Left ventricle myocardium inferior (tissue), 1 donor: ENCODE data around the gene PANK4. TPM values are rescaled to one million over a fixed set of nuclear protein-coding genes. Genes with fewer than 3 reads are reported as not detected.

Source experiments
- DNase-seq: peaks from one replicate; pipeline ENCODE4 v3.0.0-alpha.2; 2020
- H3K27ac ChIP-seq: fragments of 200-600 bp; replicated peaks from 2 replicates; pipeline ENCODE4 v1.8.0; 2021
- H3K27me3 ChIP-seq: fragments of 200-600 bp; 2 replicates; pipeline ENCODE4 v1.8.0; 2021; ENCODE audit warnings: low read depth
- H3K36me3 ChIP-seq: fragments of 200-600 bp; 2 replicates; pipeline ENCODE4 v1.8.0; 2021
- H3K4me1 ChIP-seq: fragments of 200-600 bp; 2 replicates; pipeline ENCODE4 v1.8.0; 2021
- H3K4me3 ChIP-seq: fragments of 200-600 bp; 2 replicates; pipeline ENCODE4 v1.8.0; 2021; ENCODE audit warnings: mild to moderate bottlenecking, moderate library complexity
- H3K9me3 ChIP-seq: fragments of 200-600 bp; replicated peaks from 2 replicates; pipeline ENCODE4 v1.8.0; 2021
- intact Hi-C: fragments of 100-400 bp; cut with micrococcal nuclease; formaldehyde crosslinking; loops from one replicate; pipeline ENCODE4 v1.11.0; 2022
- total RNA-seq: library from RNA; stranded (reverse); fragmentation: NEBNext Ultra II Directional; extraction: Animal tissue kit (Norgen Biotek cat#: 25700); gene quantifications from one replicate; pipeline ENCODE4 v1.2.1, GENCODE V29; 2021
- TF ChIP-seq, protein P1 (sequence below): fragments of 200-600 bp; IDR thresholded peaks from 2 replicates; pipeline ENCODE4 v1.8.0; 2021; ENCODE audit warnings: antibody characterized with exemption, mild to moderate bottlenecking, borderline replicate concordance
- donor health status: DM: no; HTN: yes; CAD: no; lungs with severe emphysema.

The PANK4 gene
- total RNA-seq, 1 donor from 2014 or later: 42.8 TPM

DNA sequence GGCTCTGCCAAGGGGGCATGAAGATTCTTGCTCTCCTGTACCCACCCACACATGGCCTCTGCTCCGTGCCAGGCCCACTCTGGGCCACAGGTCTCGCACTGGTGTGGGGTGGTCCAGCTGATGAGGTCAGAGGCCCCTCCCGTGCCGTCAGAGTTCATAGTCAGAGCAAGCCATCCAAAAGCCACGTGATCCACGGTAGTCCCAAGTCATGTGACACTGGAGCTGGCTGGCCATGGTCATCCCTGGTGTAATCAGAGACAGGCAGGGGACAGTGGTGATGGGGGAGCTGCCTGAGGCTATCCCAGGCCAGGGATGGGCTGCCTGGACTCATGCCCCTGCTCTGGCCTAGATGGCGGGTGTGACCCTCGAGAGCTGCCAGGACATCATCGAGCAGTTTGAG, 39.8 kb downstream of the PANK4 start:
- Histone ChIP-seq H3K27ac (no peak overlapping the region), H3K27me3 (peaks cover 24% of the 10 kb centered on the region), H3K4me3 (no peak overlapping the region), H3K9me3 (peaks cover 12% of the 10 kb centered on the region), H3K36me3 (no peaks in the 10 kb centered on the region), H3K4me1 (no peaks in the 10 kb centered on the region)
- TF ChIP-seq, protein P1, sequence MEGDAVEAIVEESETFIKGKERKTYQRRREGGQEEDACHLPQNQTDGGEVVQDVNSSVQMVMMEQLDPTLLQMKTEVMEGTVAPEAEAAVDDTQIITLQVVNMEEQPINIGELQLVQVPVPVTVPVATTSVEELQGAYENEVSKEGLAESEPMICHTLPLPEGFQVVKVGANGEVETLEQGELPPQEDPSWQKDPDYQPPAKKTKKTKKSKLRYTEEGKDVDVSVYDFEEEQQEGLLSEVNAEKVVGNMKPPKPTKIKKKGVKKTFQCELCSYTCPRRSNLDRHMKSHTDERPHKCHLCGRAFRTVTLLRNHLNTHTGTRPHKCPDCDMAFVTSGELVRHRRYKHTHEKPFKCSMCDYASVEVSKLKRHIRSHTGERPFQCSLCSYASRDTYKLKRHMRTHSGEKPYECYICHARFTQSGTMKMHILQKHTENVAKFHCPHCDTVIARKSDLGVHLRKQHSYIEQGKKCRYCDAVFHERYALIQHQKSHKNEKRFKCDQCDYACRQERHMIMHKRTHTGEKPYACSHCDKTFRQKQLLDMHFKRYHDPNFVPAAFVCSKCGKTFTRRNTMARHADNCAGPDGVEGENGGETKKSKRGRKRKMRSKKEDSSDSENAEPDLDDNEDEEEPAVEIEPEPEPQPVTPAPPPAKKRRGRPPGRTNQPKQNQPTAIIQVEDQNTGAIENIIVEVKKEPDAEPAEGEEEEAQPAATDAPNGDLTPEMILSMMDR: no peak
- intact Hi-C loops: no loop called here
- no peak for DNase-seq

DNA sequence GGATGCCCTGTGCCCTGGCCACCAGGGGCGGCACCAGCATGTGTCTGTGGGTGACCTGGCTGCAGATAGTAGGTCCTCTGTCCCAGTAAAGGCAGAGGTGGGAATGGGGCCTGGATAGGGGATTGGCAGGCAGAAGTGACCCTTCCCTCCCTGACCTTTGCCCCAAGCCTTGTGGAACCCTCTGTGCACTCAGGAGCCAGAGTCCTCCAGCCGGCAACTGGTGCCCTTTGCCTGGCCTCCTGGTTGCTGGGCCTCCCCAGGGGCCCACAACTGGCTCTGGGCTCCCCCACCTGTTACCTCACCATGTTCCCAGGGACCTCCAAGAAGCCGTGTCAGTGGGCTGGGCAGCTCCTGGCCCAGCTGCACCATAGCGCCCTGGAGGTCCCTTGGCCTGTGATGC, 40.4 kb downstream of the PANK4 start:
- Histone ChIP-seq H3K27ac (no peak overlapping the region), H3K4me3 (no peak overlapping the region), H3K27me3 (peaks cover 19% of the 10 kb centered on the region), H3K9me3 (peaks cover 12% of the 10 kb centered on the region), H3K36me3 (no peaks in the 10 kb centered on the region), H3K4me1 (no peaks in the 10 kb centered on the region)
- no peak for DNase-seq
- intact Hi-C loops: no loop called here
- TF ChIP-seq, protein P1: no peak

DNA sequence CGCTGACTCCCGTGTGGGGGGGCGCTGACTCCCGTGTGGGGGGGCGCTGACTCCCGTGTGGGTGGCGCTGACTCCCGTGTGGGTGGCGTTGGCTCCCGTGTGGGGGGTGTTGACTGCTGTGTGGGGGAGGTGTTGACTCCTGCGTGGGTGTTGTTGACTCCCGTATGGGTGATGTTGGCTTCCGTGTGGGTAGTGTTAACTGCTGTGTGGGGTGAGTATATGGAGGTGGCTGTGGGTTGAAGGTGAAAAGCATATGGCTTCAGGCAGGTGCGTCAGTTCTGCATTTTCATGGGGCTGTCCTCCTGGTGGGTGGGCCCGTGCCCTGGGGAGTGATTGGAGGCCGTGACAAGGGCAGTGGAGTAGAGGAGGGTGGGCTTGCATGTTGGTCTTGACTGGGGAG, 42.4 kb downstream of the PANK4 start:
- intact Hi-C loops: no loop called here
- H3K9me3 ChIP-seq: peaks cover 10% of the 10 kb centered on the region
- no peak overlapping the region for H3K27ac ChIP-seq
- TF ChIP-seq, protein P1: no peak
- no peak for DNase-seq
- H3K4me1 ChIP-seq: no peaks in the 10 kb centered on the region
- no peak overlapping the region for H3K4me3 ChIP-seq
- peaks cover 12% of the 10 kb centered on the region for H3K27me3 ChIP-seq
- no peaks in the 10 kb centered on the region for H3K36me3 ChIP-seq

DNA sequence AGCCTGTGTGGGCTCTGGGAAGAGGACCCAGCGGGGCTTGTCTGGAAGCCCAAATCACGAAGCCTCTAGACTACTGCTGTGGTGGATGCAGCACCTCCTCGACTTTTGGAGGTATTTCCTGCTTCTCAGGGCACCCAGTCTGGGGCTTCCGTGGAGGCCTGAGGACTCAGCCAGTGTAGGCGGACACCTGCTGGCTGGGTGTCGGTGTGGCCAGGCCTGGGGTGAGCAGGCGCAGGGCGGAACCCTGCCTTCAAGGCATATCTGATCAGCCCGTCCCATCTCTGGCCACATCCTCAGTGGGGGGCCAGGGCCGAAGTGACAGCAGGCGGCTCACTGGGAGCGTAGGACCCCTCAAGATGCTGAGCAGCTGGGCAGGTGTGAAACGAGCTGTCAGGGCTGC, 43.4 kb downstream of the PANK4 start:
- Histone ChIP-seq H3K27me3 (peaks cover 21% of the 10 kb centered on the region), H3K27ac (no peak overlapping the region), H3K4me1 (no peaks in the 10 kb centered on the region), H3K9me3 (peaks cover under 1% of the 10 kb centered on the region), H3K36me3 (no peaks in the 10 kb centered on the region), H3K4me3 (no peak overlapping the region)
- intact Hi-C loops: no loop called here
- TF ChIP-seq, protein P1: no peak
- DNase-seq: no peak

DNA sequence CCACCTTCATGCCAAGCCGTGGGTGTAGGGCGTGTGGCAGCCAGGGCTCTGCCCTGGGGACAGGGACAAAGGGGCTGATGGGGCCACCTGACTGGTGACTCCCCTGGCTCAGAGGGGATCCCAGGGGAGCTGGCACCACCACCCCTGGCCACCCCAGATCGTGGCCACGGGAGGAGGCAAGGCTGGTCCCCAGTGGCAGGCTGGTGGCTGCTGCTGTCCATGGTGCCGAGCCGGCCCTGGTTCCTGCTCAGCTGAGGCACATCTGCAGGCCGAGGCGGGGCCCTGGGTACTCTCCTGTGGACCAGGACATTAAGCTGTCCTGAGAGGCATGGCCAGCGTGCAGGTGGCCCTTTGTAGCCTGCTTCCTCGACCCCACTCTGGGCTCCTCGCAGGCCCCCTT, 43.8 kb downstream of the PANK4 start:
- peaks cover 25% of the 10 kb centered on the region for H3K27me3 ChIP-seq
- no peak overlapping the region for H3K4me3 ChIP-seq
- TF ChIP-seq, protein P1: no peak
- H3K36me3 ChIP-seq: no peaks in the 10 kb centered on the region
- no peaks in the 10 kb centered on the region for H3K9me3 ChIP-seq
- H3K4me1 ChIP-seq: no peaks in the 10 kb centered on the region
- intact Hi-C loops: no loop called here
- H3K27ac ChIP-seq: no peak overlapping the region
- no peak for DNase-seq

DNA sequence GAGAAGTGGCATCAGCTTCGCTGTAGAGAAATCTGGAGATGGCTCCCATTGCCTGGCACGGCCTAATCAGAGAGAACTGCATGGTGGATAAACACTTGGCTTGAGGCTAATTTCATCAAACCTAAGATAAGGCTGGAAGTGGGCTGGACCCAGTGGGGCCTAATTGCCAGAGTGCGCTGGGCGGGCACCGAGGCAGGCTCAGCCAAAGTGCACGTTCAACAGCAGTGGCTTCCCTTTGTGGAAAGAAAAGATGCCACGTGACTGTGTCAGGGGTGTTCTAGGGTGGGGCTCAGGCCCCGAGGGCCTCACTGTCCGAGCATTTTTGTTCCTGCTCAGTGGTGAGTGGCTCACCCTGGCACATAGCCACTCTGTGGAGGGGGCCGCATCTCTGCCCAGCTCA, 44.5 kb downstream of the PANK4 start:
- no peak for DNase-seq
- intact Hi-C loops: no loop called here
- no peak overlapping the region for H3K4me3 ChIP-seq
- no peaks in the 10 kb centered on the region for H3K4me1 ChIP-seq
- no peaks in the 10 kb centered on the region for H3K9me3 ChIP-seq
- TF ChIP-seq, protein P1: no peak
- no peak overlapping the region for H3K27ac ChIP-seq
- H3K27me3 ChIP-seq: peaks cover 27% of the 10 kb centered on the region
- no peaks in the 10 kb centered on the region for H3K36me3 ChIP-seq
